HCT116 (cell line): ENCODE data around the gene C1orf35. TPM values are rescaled to one million over a fixed set of nuclear protein-coding genes. Genes with fewer than 3 reads are reported as not detected.
A peak's percentile ranks its signal among the peaks of the same experiment; 100 is the strongest.

Experiments used
- ATAC-seq: fragments of 200-7000 bp; cut with Tn5 transposase; 2 replicates; pipeline ENCODE4 v1.9.1; 2020; ENCODE audit warnings: mild to moderate bottlenecking, moderate library complexity
- BruUV-seq: library from RNA; stranded (reverse); fragments of 400-500 nt; replicated peaks from 2 replicates; lab custom pipeline; 2021; lab: Mats Ljungman, UMichigan
- CTCF ChIA-PET: fragments of 300-600 bp; sonication (Branson Sonifier 250); formaldehyde crosslinking; loops from one replicate; lab custom pipeline; 2021; ENCODE audit warnings: antibody characterized with exemption; lab: Charles Lee
- POLR2A ChIA-PET: fragments of 300-600, 350-600 bp; sonication (Branson Sonifier 250); formaldehyde crosslinking; loops from one replicate; lab custom pipeline; 2021; ENCODE audit warnings: antibody characterized with exemption; lab: Charles Lee
- RAD21 ChIA-PET, 2 experiments: fragments of 300-600 bp; sonication (Branson Sonifier 250); formaldehyde crosslinking; loops; one replicate each; lab custom pipeline; 2023; ENCODE audit warnings: low total read pairs in 2 of 2; ENCODE audit not compliant: uncharacterized antibody in 2 of 2, unreplicated experiment in 2 of 2, low non-redundant PET in 1 of 2; lab: Charles Lee
- DNase-seq: peaks from one replicate; pipeline ENCODE4 v3.0.0-alpha.2; 2010; ENCODE audit warnings: low read depth, low spot score
- H2AFZ ChIP-seq: fragments of 200-600 bp; shearing (Covaris generic), sonication (generic); 2 replicates; pipeline ENCODE4 v1.6.1; 2017; ENCODE audit warnings: low read depth, mixed run types, mixed read lengths, antibody characterized with exemption, low read length; ENCODE audit not compliant: poor library complexity, severe bottlenecking
- H3K27ac ChIP-seq: 2 replicates; pipeline ENCODE4 v1.5.1; 2012; ENCODE audit warnings: low read depth, low read length
- H3K27me3 ChIP-seq: fragments of 200-600 bp; sonication (generic); 2 replicates; pipeline ENCODE4 v1.6.1; 2016; ENCODE audit warnings: mixed run types, low read length, mixed read lengths; ENCODE audit not compliant: insufficient read depth
- H3K36me3 ChIP-seq, 2 experiments: fragments of 200-500 bp in 1 of 2; fragments of 200-600 bp in 1 of 2; sonication (Bioruptor generic) in 1 of 2; sonication (generic) in 1 of 2; 2 replicates each; pipeline versions ENCODE4 v1.5.1 to v1.6.1; 2014 to 2016; ENCODE audit warnings: low read length in 2 of 2, inconsistent platforms in 1 of 2, mixed read lengths in 1 of 2, mixed run types in 1 of 2; ENCODE audit not compliant: insufficient read depth in 2 of 2, control insufficient read depth in 1 of 2
- H3K4me1 ChIP-seq, 2 experiments: fragments of 200-600 bp in 1 of 2; sonication (generic) in 1 of 2; 2 replicates each; pipeline versions ENCODE4 v1.5.1 to v1.6.1; 2012 to 2017; ENCODE audit warnings: low read length in 2 of 2, inconsistent platforms in 1 of 2, mild to moderate bottlenecking in 1 of 2, mixed read lengths in 1 of 2, mixed run types in 1 of 2, moderate library complexity in 1 of 2; ENCODE audit not compliant: insufficient read depth in 2 of 2, control insufficient read depth in 1 of 2
- H3K4me2 ChIP-seq: fragments of 200-600 bp; sonication (generic); 2 replicates; pipeline ENCODE4 v1.6.1; 2017; ENCODE audit warnings: mixed run types, low read length, mixed read lengths
- H3K4me3 ChIP-seq, 2 experiments: fragments of 200-600 bp in 1 of 2; sonication (generic) in 1 of 2; replicated peaks in 1 of 2; 2 replicates each; pipeline ENCODE4 v1.5.1; 2011 to 2016; ENCODE audit warnings: low read length in 2 of 2, control low read depth in 1 of 2, low read depth in 1 of 2, mild to moderate bottlenecking in 1 of 2, mixed read lengths in 1 of 2, mixed run types in 1 of 2
- H3K79me2 ChIP-seq: fragments of 200-600 bp; sonication (generic); 2 replicates; pipeline ENCODE4 v1.6.1; 2017; ENCODE audit warnings: mild to moderate bottlenecking, mixed run types, low read length, moderate library complexity, mixed read lengths; ENCODE audit not compliant: insufficient read depth
- H3K9ac ChIP-seq: fragments of 200-600 bp; sonication (generic); 2 replicates; pipeline ENCODE4 v1.6.1; 2016; ENCODE audit warnings: low read length, mixed read lengths
- H3K9me2 ChIP-seq: fragments of 200-600 bp; sonication (generic), shearing (Covaris generic); 2 replicates; pipeline ENCODE4 v1.6.1; 2017; ENCODE audit warnings: mixed run types, mild to moderate bottlenecking, moderate library complexity; ENCODE audit not compliant: insufficient read depth
- H3K9me3 ChIP-seq, 2 experiments: fragments of 200-500 bp in 1 of 2; fragments of 200-600 bp in 1 of 2; sonication (Bioruptor generic) in 1 of 2; sonication (generic) in 1 of 2; 2 replicates each; pipeline ENCODE4 v1.6.1; 2014 to 2017; ENCODE audit warnings: low read length in 2 of 2, mixed read lengths in 2 of 2, inconsistent platforms in 1 of 2, low read depth in 1 of 2, mild to moderate bottlenecking in 1 of 2, mixed run types in 1 of 2, moderate library complexity in 1 of 2; ENCODE audit not compliant: control insufficient read depth in 1 of 2, insufficient read depth in 1 of 2
- H4K20me1 ChIP-seq: fragments of 200-600 bp; sonication (generic), shearing (Covaris generic); 2 replicates; pipeline ENCODE4 v1.6.1; 2017; ENCODE audit warnings: mixed run types, mild to moderate bottlenecking, moderate library complexity; ENCODE audit not compliant: insufficient read depth
- ATF3 ChIP-seq: IDR thresholded peaks from 2 replicates; pipeline ENCODE4 v1.6.1; 2012
- CBX3 ChIP-seq: IDR thresholded peaks from 2 replicates; pipeline ENCODE4 v1.6.1; 2012; ENCODE audit warnings: low read depth
- CEBPB ChIP-seq: IDR thresholded peaks from 2 replicates; pipeline ENCODE4 v1.6.1; 2012; ENCODE audit warnings: low read depth
- EGR1 ChIP-seq: IDR thresholded peaks from 2 replicates; pipeline ENCODE4 v1.6.1; 2012; ENCODE audit warnings: low read depth
- EZH2 ChIP-seq: fragments of 200-600 bp; sonication (generic); IDR thresholded peaks from 2 replicates; pipeline ENCODE4 v1.6.1; 2017; ENCODE audit warnings: antibody characterized with exemption, mixed run types
- EZH2phosphoT487 ChIP-seq: fragments of 200-600 bp; IDR thresholded peaks from 2 replicates; pipeline ENCODE4 v1.6.1; 2018; ENCODE audit warnings: antibody characterized with exemption, borderline replicate concordance
- FOSL1 ChIP-seq: IDR thresholded peaks from 2 replicates; pipeline ENCODE4 v1.6.1; 2012; ENCODE audit warnings: low read depth
- SIN3A ChIP-seq: IDR thresholded peaks from 2 replicates; pipeline ENCODE4 v1.6.1; 2012; ENCODE audit warnings: low read depth
- SP1 ChIP-seq: IDR thresholded peaks from 2 replicates; pipeline ENCODE4 v1.6.1; 2012; ENCODE audit warnings: low read depth
- SRF ChIP-seq: IDR thresholded peaks from 2 replicates; pipeline ENCODE4 v1.6.1; 2012; ENCODE audit warnings: low read depth
- YY1 ChIP-seq: IDR thresholded peaks from 2 replicates; pipeline ENCODE4 v1.6.1; 2011; ENCODE audit warnings: low read length, low read depth, moderate library complexity, mild to moderate bottlenecking; ENCODE audit not compliant: insufficient replicate concordance; ENCODE audit errors: extremely low read depth
- ZBTB33 ChIP-seq: IDR thresholded peaks from 2 replicates; pipeline ENCODE4 v1.6.1; 2011; ENCODE audit warnings: mild to moderate bottlenecking, low read length, moderate library complexity; ENCODE audit not compliant: insufficient replicate concordance; ENCODE audit errors: extremely low read depth
- ZFX ChIP-seq: fragments of 450-650 bp; IDR thresholded peaks from 2 replicates; pipeline ENCODE4 v1.6.1; 2017
- ZNF274 ChIP-seq: fragments of 200-500 bp; sonication (Bioruptor generic); IDR thresholded peaks from 2 replicates; pipeline ENCODE4 v1.6.1; 2014; ENCODE audit warnings: mild to moderate bottlenecking, low read depth, low read length, inconsistent platforms
- intact Hi-C: fragments of 100-400 bp; cut with micrococcal nuclease; formaldehyde crosslinking; loops from 2 replicates; pipeline ENCODE4 v1.10.0; 2022
- total RNA-seq: library from RNA; stranded (reverse); gene quantifications from one replicate; pipeline ENCODE4 v1.2.1, GENCODE V29; 2021; ENCODE audit not compliant: unreplicated experiment

C1orf35 gene
- total RNA-seq, 1 experiment from 2014 or later: 26.1 TPM

- TF ChIP-seq SIN3A (no peak), ZFX (no peak)
- no peak overlapping the region for H3K4me3 ChIP-seq
Measured at GRCh38 chr1:228061411-228062084, 41.6 kb downstream of the C1orf35 start.

GRCh38 chr1:228060458-228061190, 42.5 kb downstream of the C1orf35 start:
- H3K9ac ChIP-seq: no peak overlapping the region
- H3K27ac ChIP-seq: no peak overlapping the region; the same call in 1 of the 2 replicates
- POLR2A ChIA-PET: interaction anchor here (1.3 kb wide), 1 partner anchor 22 kb away, joined by 3 read pairs; the partner anchor contains the start of gene ARF1

More at GRCh38 chr1:228061411-228062084, 41.6 kb downstream of the C1orf35 start:
- H3K4me1 ChIP-seq: peaks cover 0 to 12% of the 10 kb centered on the region in 2 experiments; a peak in 2 of 4 replicates
- ATAC-seq (no peak), DNase-seq (no peak)
- no peak overlapping the region for H3K27ac ChIP-seq
- RAD21 ChIA-PET: no interaction called here
- H4K20me1 ChIP-seq: no peaks in the 10 kb centered on the region
- CTCF ChIA-PET: no interaction called here
- no peak overlapping the region for H3K9ac ChIP-seq
- intact Hi-C loops: no loop called here
- H3K4me2 ChIP-seq: no peak overlapping the region
- BruUV-seq: no TSS peak
- no peaks in the 10 kb centered on the region for H3K27me3 ChIP-seq
- no peaks in the 10 kb centered on the region for H3K9me2 ChIP-seq
- no peaks in the 10 kb centered on the region for H3K79me2 ChIP-seq
- no peak overlapping the region for H2AFZ ChIP-seq
- POLR2A ChIA-PET: no interaction called here
- H3K9me3 ChIP-seq: no peaks in the 10 kb centered on the region
- H3K36me3 ChIP-seq: no peaks in the 10 kb centered on the region

More at GRCh38 chr1:228060458-228061190, 42.5 kb downstream of the C1orf35 start:
- intact Hi-C loops: no loop called here
- H3K79me2 ChIP-seq: no peaks in the 10 kb centered on the region
- H2AFZ ChIP-seq: no peak overlapping the region
- no peak overlapping the region for H3K4me3 ChIP-seq
- BruUV-seq: no TSS peak
- ATAC-seq (no peak), DNase-seq (no peak)
- no peaks in the 10 kb centered on the region for H4K20me1 ChIP-seq
- no peaks in the 10 kb centered on the region for H3K27me3 ChIP-seq
- H3K9me2 ChIP-seq: no peaks in the 10 kb centered on the region
- RAD21 ChIA-PET: no interaction called here
- peak overlapping the region; percentile 51 for H3K4me2 ChIP-seq
- CTCF ChIA-PET: no interaction called here
- peaks cover 0 to 12% of the 10 kb centered on the region in 2 experiments; a peak in 2 of 4 replicates for H3K4me1 ChIP-seq
- H3K36me3 ChIP-seq: no peaks in the 10 kb centered on the region
- no peak for TF ChIP-seq SP1
- no peak for TF ChIP-seq EZH2
- no peak for TF ChIP-seq EZH2phosphoT487
- TF ChIP-seq FOSL1: no peak
- no peak for TF ChIP-seq EGR1
- TF ChIP-seq YY1: no peak
- TF ChIP-seq ZBTB33: no peak
- no peak for TF ChIP-seq CEBPB
- TF ChIP-seq CBX3: no peak
- no peak for TF ChIP-seq ZNF274
- no peak for TF ChIP-seq SIN3A
- TF ChIP-seq ZFX: no peak
- TF ChIP-seq SRF: no peak
- no peak for TF ChIP-seq ATF3
- H3K9me3 ChIP-seq: no peaks in the 10 kb centered on the region
